Body of pancreas (tissue), 4 donors: ENCODE data around the gene TFAP2A.

ENCODE experiments used
- CTCF ChIP-seq, 7 experiments: fragments of 450-650 bp in 4 of 7; fragments of 200-600 bp in 3 of 7; sonication (generic) in 3 of 7; IDR thresholded peaks; one replicate each; pipeline ENCODE4 v1.5.1; 2016 to 2019; ENCODE audit warnings: antibody characterized with exemption in 7 of 7
- POLR2A ChIP-seq, 3 donors: fragments of 450-650 bp; IDR thresholded peaks; one replicate each; pipeline ENCODE4 v1.6.1; 2016; ENCODE audit warnings: antibody characterized with exemption in 3 of 3, mild to moderate bottlenecking in 2 of 3

- TF ChIP-seq CTCF (IDR thresholded peaks at IDR 0.05) (no peak), POLR2A (IDR thresholded peaks at IDR 0.05) (no peak)
Measured at GRCh38 chr6:10401004-10401536, 13.8 kb downstream of the TFAP2A start.
